Chondrocyte (in vitro differentiated cells): Measurements from ENCODE around the gene C1QB. TPM values are rescaled to one million over a fixed set of nuclear protein-coding genes. Genes with fewer than 3 reads are reported as not detected.

Source experiments
- DNase-seq: peaks from one replicate; pipeline ENCODE4 v3.0.0; 2021; ENCODE audit warnings: mixed read lengths, low spot score
- H3K27ac Mint-ChIP-seq: one replicate; pipeline ENCODE4 v1.8.0; 2021; ENCODE audit warnings: mild to moderate bottlenecking, moderate library complexity, mixed read lengths; ENCODE audit not compliant: unreplicated experiment
- H3K27me3 Mint-ChIP-seq: 2 replicates; pipeline ENCODE4 v1.8.0; 2021; ENCODE audit warnings: low read depth, mixed read lengths
- H3K36me3 Mint-ChIP-seq: 2 replicates; pipeline ENCODE4 v1.8.0; 2021; ENCODE audit warnings: low read depth, mixed read lengths
- H3K4me1 Mint-ChIP-seq: 2 replicates; pipeline ENCODE4 v1.8.0; 2021; ENCODE audit warnings: low read depth, mild to moderate bottlenecking, mixed read lengths
- H3K4me3 Mint-ChIP-seq: one replicate; pipeline ENCODE4 v1.8.0; 2021; ENCODE audit warnings: mild to moderate bottlenecking, moderate library complexity, mixed read lengths; ENCODE audit not compliant: unreplicated experiment
- H3K9me3 Mint-ChIP-seq: 2 replicates; pipeline ENCODE4 v1.8.0; 2021; ENCODE audit warnings: low read depth, mixed read lengths
- total RNA-seq: library from RNA; stranded (reverse); gene quantifications from 3 replicates; pipeline ENCODE4 v1.2.1, GENCODE V29; 2021
- TF ChIP-seq, protein P1 (sequence below): fragments of 200-600 bp; sonication (generic); IDR thresholded peaks from 2 replicates; pipeline ENCODE4 v1.5.0; 2021; ENCODE audit warnings: antibody characterized with exemption, mild to moderate bottlenecking, moderate library complexity

The C1QB gene
- total RNA-seq, 1 donor from 2014 or later, result not detected

DNA sequence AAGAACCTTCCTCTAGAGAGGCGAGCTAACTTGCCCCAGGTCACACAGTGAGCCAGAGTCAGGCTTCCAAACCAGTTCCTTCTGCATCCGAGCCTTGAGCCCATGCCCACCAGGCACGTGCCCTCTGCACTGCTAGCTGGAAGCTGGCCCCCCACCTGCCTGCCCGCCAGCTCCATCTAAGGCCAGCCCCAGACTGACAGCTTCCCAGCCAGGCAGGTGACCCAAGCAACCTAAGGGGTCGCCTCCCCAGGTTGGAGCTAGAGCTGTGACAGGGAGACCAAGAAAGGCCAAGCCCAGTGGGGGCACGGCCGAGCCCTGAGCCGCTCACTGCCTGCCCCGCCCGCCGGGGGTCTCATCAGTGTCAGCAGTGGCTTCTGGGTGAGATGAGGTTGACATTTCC lies 36.5 kb upstream of the C1QB start:
- TF ChIP-seq, protein P1, sequence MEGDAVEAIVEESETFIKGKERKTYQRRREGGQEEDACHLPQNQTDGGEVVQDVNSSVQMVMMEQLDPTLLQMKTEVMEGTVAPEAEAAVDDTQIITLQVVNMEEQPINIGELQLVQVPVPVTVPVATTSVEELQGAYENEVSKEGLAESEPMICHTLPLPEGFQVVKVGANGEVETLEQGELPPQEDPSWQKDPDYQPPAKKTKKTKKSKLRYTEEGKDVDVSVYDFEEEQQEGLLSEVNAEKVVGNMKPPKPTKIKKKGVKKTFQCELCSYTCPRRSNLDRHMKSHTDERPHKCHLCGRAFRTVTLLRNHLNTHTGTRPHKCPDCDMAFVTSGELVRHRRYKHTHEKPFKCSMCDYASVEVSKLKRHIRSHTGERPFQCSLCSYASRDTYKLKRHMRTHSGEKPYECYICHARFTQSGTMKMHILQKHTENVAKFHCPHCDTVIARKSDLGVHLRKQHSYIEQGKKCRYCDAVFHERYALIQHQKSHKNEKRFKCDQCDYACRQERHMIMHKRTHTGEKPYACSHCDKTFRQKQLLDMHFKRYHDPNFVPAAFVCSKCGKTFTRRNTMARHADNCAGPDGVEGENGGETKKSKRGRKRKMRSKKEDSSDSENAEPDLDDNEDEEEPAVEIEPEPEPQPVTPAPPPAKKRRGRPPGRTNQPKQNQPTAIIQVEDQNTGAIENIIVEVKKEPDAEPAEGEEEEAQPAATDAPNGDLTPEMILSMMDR, result no peak
- Mint-ChIP-seq H3K4me3 (no peak overlapping the region), H3K27ac (no peak overlapping the region), H3K9me3 (no peaks in the 10 kb centered on the region), H3K4me1 (no peaks in the 10 kb centered on the region), H3K36me3 (no peaks in the 10 kb centered on the region), H3K27me3 (peaks cover 76% of the 10 kb centered on the region)
- DNase-seq, result no peak

DNA sequence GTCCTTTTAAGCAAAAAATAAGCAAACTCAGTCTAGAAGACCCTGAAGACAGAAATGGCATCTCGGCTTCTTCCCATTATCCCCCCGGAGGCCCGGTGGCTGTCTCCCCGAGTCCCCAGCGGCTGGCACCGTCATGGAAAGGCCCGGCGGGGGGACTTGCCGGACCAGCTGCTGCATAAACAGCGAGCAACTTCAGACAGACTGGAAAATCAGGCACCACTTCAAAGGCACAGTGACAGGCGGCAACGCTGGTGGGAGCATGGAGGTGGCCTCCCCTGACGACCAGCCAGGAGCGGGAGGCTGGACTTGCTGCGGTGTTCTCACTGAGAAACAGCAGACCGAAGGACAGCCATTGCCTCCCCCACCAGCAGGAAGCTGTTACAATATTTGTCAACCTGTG lies 35.0 kb upstream of the C1QB start:
- Mint-ChIP-seq H3K27ac (no peak overlapping the region), H3K4me1 (no peaks in the 10 kb centered on the region), H3K36me3 (no peaks in the 10 kb centered on the region), H3K4me3 (no peak overlapping the region), H3K27me3 (peaks cover 74% of the 10 kb centered on the region), H3K9me3 (no peaks in the 10 kb centered on the region)
- TF ChIP-seq, protein P1, result no peak
- DNase-seq, result no peak

DNA sequence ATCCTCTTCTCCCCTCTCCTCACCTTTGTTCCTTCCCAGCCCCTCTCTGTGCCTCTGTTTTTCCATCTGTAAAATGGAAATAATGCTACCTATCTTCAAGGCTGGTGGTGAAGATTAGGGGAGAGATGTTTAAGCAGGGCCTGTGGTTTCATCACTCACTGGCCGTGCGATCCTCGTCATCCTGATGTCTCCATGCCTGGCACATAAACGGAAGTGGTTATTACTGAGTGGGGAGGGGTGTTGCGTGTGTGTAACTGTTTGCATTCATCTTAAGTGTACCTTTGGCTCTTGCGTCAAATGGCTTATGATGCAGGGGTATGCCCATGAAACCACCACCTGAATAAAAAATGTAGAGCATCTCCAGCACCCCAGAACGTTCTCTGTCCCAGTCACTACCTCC lies 33.8 kb upstream of the C1QB start:
- Mint-ChIP-seq H3K27me3 (peaks cover 73% of the 10 kb centered on the region), H3K4me3 (no peak overlapping the region), H3K9me3 (no peaks in the 10 kb centered on the region), H3K27ac (no peak overlapping the region), H3K36me3 (no peaks in the 10 kb centered on the region), H3K4me1 (no peaks in the 10 kb centered on the region)
- no peak for DNase-seq
- TF ChIP-seq, protein P1, result no peak

DNA sequence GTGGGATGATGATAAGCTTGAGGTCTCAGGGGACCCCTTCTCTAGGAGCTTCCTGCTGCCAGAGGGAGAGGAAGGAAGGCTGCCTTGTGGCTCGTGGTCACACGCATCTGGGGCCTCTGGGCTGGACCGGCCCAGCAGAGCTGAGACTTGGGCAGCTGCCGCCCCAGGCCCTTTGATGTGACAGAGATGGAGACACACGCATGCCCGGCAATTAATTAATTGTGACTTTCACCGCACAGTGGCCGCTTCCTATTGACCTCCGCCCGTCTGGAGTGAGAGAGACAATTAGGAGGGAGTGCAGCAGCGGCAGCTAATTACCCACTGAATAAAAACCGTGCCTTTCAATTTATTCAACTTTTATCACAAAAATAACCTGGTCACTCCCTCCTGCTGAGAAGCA lies 33.2 kb upstream of the C1QB start:
- Mint-ChIP-seq H3K9me3 (no peaks in the 10 kb centered on the region), H3K4me3 (no peak overlapping the region), H3K4me1 (no peaks in the 10 kb centered on the region), H3K27me3 (peaks cover 74% of the 10 kb centered on the region), H3K36me3 (no peaks in the 10 kb centered on the region), H3K27ac (no peak overlapping the region)
- DNase-seq, result no peak
- TF ChIP-seq, protein P1, result no peak

DNA sequence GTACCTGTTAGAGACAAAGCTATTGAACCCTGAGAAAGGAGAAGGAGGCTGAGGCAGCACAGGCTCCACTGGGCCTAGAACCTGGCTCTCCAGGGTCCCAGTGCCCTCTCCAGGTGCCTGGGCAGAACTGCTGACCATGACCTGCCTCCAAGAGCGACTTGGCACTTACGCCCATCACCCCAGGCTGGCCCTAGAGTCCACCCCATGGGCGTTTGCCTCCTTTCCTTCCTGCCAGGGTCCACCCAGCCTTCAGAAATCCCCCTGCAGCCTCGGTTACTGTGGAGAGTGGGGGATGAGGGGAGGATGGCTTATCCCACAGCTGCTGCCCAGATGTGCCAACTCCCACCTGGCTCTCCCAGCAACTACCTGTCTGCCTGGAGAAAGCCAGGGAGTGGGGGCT lies 31.3 kb upstream of the C1QB start:
- TF ChIP-seq, protein P1, result no peak
- no peak for DNase-seq
- Mint-ChIP-seq H3K36me3 (no peaks in the 10 kb centered on the region), H3K4me1 (no peaks in the 10 kb centered on the region), H3K4me3 (no peak overlapping the region), H3K9me3 (no peaks in the 10 kb centered on the region), H3K27ac (no peak overlapping the region), H3K27me3 (peaks cover 65% of the 10 kb centered on the region)
